Smooth muscle cell of the brain vasculature (primary cell): ENCODE measurements around the gene RGS12.

ENCODE experiments used
- DNase-seq: peaks from one replicate; pipeline ENCODE4 v3.0.0-alpha.2; 2012; ENCODE audit warnings: low read depth, low spot score

The RGS12 gene

DNA sequence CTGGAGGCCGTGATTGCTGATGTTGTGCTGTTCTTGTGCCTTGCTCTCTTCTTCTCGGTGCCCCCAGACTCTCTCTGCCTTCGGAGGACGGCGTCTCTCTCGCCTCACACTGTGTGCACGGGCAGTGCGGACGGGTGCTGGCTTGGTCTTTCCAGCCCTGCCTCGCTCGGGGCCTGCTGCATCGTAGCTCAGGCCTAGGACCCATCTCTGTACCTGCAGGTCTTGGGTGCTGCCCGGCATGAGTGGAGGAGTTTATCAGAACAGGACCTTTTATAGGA is 18.2 kb downstream of the RGS12 start:
- no peak for DNase-seq

DNA sequence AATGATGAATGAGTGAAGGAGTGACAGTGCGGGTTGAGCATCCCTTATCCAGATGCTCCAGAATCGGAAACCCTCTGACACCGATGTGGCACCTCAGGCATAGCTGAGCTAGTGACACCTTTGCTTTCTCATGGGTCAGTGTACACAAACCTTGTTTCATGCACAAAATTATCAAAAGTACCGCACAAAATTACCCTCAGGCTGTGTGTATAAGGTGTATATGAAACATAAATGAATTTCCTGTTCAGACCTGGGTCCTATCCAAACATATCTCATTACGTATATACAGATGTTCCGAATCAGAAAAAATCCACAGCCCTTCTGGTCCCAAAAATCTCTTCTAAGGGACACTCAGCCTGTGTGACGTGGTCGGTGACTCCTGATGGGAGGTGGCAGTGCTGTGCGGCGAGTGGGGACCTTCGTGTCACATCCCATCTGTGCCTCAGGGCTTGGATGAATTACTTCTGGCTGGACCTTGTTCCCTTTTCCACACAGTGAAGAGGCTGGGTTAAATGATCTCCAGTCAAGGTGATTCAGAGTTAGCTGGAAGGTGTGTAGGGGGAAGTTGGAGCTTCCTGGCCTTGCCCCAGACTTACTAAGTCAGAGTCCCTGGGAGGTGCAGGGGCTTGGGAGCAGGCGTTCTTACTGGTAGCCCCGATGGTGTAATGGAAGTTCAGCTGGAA is 18.8 kb downstream of the RGS12 start:
- DNase-seq: no peak

DNA sequence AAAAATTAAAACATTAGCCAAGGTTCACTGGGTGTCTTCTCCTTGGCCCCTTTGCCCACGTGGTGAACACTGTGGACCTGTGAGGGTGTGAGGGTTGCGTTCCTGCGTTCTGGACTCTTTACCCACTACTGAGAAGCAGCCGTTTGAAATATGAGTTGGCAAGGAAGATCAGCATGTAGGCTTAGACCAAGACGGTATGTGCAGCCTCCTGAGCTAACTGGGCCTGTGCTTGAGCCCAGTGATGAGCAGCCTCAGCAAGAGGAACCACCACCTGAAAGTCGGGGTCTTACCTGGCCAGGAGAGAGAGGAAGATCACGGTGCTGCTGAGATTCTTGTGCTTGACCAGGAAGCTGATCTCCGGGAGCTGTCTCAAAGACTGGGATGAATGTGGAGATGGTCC is 19.5 kb downstream of the RGS12 start:
- no peak for DNase-seq

DNA sequence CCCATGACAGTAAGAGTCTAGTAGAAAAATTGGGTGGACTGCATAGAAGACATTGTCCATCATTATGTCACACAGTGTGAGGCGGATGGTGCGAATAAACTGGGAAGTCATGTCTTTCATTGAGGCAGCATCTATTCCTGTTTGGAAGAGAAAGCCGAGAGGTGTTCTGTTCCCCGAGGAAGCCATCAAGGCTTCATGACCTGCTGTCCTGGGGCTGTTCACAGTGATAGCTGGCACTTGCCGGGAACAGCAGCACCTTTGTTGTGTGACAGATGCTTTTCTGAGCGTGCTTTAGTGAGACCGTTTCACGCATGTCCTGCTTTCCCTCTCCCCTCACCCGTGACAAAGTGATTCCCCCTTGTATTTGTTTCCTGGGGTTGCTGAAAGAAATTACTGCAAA is 20.3 kb downstream of the RGS12 start:
- no peak for DNase-seq

DNA sequence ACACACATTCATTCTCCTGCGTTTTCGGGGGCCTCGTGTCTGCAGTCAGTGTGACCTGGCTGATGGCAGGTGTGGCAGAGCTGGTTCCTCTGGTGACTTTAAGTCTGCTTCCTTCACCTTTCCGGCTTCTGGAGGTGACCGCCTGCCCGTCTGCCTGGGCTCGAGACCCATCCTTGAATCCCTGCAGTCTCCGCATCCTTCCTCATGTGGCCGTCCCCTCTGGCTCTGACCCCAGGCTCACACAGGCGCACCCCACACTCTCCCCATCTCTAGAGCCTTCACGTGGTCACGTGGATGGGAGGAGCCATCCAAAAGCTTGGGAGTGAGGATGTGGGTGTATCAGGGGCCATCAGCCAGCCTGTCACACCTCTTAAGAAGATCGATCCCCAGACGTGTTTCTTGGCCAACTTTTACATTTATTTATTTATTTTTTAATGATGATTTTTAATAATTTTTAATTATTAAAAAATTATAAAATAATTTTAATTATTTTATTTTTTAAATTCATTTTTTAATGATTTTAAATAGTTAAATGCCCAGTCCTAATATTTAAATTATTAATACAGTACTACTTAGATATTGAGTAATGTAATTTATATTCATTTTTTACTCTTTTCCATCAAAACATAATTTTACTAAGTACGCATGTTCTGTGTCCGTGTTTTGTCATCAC is 20.9 kb downstream of the RGS12 start:
- no peak for DNase-seq

DNA sequence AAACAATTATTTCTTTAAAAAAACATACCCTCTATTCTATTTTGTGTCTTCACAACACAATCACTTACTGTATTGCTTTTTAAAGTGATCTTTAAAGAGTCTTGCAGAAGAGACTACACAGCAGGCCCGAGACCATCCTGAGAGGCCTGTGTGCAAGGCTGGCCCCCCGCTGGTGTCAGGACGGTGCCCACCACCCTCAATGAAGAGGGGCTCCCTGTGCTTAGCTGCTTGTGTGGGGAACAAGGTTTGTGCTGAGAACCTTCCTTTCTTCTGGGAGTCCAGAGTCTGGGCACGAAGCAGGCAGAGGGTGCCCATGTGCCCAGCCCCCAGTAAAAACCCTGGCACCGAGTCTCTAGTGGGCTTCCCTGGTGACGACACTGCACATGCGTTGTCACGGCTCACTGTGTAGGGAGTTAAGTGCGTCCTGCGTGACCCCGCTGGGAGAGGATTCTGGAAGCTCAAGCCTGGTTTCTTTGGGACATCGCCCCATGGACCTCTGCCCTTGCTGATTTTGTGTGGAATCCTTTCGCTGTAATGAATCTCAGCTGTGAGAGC is 22.0 kb downstream of the RGS12 start:
- no peak for DNase-seq

DNA sequence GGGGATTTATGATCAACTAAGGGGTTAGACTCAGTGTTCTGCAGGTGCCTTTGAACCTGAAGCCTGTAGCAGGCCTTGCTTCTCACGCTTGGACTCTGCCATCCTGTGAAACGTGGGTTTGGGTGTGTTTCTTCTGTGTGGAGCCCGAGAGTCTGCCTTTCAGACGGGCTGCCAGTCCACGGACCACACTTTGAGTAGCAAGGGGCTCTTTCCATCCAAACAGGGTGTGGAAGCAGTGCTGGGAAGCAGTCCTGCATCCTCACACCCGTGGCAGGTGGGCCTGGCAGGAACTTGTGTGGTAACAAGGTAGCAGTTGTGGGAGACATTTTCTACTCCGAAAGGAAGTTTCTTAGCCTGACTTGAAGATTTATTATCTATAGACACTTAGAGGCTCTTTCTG is 22.7 kb downstream of the RGS12 start:
- no peak for DNase-seq

DNA sequence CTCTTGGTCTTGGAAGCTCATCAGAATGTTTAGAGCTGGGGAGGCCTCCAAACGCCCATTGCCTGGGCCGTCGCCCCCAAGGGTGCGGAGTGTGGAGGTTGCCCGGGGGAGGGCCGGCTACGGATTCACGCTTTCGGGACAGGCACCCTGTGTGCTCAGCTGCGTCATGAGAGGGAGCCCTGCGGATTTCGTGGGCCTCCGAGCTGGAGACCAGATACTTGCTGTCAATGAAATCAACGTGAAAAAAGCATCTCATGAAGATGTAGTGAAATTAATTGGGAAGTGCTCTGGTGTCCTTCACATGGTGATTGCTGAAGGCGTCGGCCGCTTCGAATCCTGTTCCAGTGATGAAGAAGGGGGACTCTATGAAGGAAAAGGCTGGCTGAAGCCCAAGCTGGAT is 23.3 kb downstream of the RGS12 start:
- DNase-seq: no peak

DNA sequence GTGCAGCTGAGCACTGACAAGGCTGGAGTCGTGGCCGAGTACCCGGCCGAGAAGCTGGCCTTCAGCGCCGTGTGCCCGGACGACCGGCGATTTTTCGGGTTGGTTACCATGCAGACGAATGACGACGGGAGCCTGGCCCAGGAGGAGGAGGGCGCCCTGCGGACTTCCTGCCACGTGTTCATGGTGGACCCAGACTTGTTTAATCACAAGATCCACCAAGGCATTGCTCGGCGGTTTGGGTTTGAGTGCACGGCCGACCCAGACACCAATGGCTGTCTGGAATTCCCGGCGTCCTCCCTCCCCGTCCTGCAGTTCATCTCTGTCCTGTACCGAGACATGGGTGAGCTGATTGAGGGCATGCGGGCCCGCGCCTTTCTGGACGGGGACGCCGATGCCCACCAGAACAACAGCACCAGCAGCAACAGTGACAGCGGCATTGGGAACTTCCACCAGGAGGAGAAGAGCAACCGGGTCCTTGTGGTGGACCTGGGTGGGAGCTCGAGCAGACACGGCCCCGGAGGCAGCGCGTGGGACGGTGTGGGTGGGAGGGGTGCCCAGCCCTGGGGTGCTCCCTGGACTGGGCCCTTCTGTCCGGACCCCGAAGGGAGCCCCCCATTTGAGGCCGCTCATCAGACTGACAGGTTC is 24.3 kb downstream of the RGS12 start:
- no peak for DNase-seq

DNA sequence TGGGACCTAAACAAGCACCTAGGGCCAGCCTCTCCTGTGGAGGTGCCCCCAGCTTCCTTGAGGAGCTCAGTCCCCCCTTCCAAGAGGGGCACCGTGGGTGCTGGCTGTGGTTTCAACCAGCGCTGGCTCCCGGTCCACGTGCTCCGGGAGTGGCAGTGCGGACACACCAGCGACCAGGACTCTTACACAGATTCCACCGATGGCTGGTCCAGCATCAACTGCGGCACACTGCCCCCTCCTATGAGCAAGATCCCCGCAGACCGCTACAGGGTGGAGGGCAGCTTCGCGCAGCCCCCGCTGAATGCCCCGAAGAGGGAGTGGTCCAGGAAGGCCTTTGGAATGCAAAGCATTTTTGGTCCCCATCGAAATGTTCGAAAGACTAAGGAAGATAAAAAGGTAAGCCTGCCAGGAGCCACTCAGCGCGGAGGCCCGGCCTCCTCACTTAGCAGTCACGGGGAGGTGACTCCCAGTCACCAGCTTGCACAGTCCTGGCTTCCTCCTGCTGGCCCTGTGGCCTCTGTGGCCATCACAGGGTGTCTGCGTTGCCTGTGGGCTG is 24.9 kb downstream of the RGS12 start:
- no peak for DNase-seq

DNA sequence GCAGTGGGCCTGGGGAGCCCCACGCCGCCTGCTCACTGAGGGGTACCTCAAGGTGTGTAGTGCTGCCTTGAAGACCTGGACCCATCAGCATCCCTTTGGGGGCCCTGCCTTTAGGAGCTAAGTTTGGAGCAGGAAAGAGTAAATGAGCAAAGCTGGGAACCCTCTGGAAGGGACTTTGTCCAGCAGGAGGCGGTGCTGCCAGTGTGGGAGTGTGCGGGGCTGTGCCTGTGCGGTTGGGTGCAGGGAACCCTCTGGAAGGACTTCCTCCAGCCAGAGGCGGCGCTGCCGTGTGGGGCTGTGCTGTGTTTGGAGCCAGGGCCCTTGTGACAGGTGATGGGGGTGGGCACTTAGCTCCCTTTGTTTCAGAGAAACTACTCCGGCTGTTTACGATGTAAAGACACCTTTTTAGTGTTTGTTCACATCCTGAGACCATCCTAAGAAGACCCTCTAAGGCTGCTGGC is 25.8 kb downstream of the RGS12 start:
- DNase-seq: no peak

DNA sequence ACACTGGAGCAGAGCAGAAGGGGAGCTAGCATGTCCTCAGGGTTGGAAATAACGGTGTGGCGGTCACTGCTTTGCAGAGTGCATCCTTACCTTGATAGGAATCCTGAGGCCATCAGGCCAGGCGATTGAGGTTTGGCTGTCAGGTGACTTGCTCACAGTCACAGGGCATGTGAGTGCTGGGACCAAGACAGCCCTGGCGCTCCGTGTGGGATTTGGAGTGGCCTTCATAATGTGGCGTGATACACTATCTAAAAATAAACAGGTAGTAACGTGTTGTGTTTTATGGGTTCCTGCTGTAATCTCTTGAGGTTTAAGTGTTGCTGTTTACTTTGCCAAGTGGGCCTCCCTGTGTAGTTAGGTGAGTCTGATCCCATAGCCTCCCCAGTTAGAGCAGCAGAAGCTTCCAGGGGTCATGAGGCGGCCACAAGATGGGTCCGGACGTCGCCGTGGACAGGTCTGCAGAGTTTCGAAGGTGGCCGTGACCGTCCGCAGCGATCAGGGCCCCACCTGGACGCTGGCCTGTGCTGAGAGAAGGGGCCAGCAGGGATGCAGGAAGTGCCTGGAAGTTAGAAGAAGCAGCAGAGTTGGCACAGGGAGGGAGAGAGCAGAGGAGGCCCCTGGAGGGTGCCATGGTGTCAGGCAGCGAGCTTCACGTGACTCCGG is 27.7 kb downstream of the RGS12 start:
- DNase-seq: no peak

DNA sequence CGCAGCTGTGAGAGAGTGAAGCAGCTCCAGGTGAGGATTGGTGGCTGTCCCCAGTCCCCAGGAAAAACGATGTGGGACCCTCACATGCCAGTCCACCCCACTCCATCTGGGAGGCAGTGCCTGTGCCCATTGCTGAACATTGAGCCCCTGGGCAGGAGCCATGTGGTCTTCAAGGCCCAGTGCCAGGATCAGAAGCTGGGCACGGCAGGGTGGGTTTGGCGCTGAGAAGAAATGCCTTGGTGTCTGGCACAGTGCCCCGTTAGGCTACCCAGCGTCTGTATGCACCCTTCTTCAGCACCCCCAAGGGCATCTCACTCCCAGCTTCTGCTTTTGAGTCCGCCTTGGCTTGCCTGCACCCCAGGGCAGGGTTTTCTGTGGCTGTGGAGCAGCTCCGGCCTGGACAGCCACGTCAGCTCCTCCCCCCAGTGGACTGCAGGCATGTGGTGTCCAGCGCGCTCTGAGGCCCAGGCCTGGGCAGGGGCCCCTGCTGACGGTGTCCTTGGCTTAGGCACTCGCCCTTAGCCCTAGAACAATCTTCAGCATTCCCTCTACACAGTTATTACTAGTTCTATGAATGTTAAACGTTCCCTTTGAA is 28.6 kb downstream of the RGS12 start:
- DNase-seq: no peak

DNA sequence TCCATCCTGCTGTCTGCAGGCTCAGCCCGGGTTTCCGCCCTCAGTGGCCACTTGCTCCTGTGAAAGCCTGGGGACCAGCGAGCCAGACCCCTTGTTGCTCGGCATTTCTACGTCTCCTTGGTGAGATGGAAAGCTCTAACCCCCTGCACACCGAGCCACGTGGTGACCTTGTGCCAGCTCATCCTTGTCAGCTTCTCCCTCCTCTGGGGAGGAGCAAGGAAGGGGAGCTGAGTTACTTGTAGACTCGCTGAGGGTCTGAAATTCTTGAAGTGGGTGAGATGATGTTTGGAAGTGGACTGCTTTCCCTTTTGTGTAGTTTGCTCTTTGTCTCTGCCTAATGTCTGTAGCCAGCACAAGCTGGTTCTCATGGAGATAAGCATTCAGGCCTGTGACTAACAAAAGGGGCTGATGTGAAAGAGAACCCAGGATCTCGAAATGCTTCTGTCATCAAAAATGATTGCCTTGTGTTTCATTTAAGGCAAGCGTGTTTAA is 29.3 kb downstream of the RGS12 start:
- no peak for DNase-seq

DNA sequence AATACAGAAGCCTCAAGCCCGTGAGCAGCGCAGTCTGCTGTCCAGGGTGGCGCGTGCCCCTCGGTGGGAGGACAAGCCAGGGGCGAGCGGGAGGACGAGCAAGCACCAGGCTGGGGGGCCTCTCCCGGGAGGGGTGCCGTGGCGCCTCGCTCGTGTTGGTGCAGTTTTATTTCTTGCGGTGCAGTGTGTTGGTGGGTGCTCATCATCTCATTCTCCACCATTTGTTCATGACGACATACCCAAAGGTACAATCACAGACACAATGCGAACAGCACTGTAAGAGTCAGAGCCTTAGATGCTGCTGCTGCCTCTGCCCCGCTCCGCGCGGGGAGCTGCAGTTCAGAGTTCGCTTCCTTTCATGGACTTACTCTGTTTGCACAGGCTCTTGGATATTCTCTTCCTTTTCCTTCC is 30.3 kb downstream of the RGS12 start:
- no peak for DNase-seq

DNA sequence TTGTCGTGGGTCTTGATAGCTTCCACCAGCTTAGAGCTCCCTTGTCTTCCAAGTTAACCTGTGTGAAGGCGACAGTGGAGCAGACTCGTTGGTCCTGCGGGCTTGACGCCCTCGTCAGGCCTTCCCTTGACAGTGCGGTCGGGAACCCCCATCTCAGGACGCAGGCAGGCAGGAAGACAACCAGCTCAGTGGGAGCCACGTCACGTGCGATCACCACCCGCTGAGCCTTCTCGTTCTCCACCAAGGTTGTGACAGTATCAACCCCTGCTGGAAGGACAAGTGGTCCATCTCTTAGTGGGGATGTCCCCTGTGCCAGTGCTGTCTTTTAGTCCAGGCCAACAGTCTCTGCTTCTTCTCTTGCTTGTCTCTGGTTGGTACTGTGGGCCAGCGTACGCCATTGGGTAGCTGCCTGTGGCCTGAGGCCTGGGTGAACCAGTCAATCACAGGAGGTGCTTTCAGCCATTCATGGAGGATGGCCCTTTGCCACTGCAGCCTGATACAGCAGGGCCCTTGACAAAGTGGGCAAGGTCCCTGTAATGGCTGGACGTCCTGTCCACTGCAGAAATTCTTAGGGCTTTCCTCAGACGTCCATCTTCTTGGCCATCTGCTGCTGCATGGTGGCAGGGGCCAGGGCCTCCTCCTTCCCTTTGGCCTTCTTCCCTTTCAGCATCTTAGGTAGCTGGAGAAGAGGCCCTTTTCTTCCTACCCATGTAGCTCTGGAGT is 31.4 kb downstream of the RGS12 start:
- no peak for DNase-seq

DNA sequence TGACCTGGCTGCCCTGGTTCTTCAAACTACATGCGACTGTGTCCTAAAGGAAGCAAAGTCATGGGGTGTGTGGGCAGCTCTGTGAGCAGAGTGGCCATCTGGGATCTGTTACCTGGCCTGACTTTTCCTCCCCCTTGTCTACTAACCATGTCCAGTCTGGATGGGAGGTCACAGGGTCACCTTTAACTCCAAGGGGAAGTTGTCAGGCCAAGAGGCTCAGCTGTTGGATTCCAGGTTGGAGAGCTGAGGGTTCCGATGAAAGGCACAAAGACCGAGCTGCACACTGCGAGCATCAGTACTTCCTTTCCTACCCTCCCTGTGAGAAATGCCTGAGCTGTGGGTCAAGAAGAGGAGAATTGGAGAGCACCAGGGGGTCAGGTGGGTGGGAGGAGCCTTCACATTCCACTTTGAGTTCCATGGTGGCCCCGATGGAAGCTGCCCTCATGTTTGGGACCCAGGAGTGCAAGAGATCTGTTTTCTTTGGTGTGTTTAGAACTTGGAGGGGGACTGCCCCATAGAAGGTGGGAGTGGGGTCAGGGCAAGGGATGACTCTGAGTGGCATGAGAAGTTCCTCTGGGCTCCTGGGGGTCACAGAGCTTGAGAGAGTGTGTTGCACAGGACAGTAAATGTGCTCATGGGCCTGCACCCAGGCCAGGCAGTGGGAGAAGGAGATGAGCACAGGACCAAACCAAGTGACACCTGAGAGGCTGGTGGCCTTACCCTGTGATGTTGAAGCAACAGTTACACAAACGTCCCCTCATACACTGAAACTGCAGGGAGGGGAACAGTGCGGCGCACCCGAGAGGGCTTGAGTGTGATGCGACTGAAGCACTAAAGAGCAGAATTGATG is 36.2 kb downstream of the RGS12 start:
- no peak for DNase-seq

DNA sequence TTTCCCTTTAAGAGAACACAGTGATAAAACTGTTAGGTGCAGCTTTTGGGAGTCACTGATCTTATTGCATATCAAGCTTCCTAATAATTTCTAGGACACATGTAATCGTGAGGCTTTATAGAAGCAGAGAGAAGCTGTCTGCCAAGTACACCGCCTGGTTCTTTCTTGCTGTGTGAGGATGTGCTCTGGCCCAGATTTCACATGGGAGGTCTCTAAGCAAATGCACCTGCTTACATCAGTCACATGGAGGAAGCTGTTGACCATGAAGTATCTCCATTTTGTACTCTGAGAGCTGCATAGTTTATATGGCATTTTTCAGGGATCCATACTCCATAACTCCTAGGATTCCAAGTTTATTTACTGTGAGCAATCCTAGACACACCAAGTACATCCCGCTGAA is 37.1 kb downstream of the RGS12 start:
- no peak for DNase-seq

DNA sequence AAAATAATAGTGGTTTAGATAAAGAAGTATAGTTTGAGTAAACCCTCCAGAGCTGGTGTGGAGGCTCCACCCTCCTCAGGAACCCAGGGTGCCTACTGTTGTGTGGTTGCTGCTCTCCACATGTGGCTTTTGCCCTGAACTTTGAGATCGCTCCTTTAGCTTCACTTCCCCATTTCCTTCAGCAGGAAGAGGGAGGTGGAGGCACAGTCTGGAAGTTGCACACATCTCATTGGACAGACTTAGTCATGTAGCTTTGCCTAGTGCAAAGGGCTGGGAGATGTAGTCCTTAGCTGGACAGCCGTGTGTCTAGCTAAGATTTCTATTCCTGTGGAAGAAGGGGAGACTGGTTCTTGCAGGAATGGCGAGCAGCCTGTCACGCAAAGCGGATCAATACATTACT is 37.9 kb downstream of the RGS12 start:
- DNase-seq: no peak
